Measurements from ENCODE around the gene POLK. TPM values are rescaled to one million over a fixed set of nuclear protein-coding genes. Genes with fewer than 3 reads are reported as not detected.

Gene POLK
- total RNA-seq, 1 experiment from 2014 or later, result 9.0 TPM

- Histone ChIP-seq H3F3A (ENCODE audit: low read length, unreplicated experiment) (no peaks in the 10 kb centered on the region), H3K9ac (ENCODE audit: low read length) (no peak overlapping the region), H3K36me3 (ENCODE audit: low read depth, low read length) (no peaks in the 10 kb centered on the region), H3K9me3 (ENCODE audit: low read length) (no peaks in the 10 kb centered on the region), H3K27ac (ENCODE audit: low read length) (no peak overlapping the region), H3K4me3 (ENCODE audit: low read length) (no peak overlapping the region), H3K4me1 (ENCODE audit: insufficient read depth, low read length) (no peaks in the 10 kb centered on the region), H3K27me3 (ENCODE audit: low read length) (no peaks in the 10 kb centered on the region), H3K4me2 (ENCODE audit: low read length) (no peak overlapping the region), H2AFZ (ENCODE audit: low read length) (no peak overlapping the region), H3K79me2 (ENCODE audit: low read length) (no peaks in the 10 kb centered on the region), H3K9me2 (replicated peaks; ENCODE audit: low read length) (no peaks in the 10 kb centered on the region), H4K20me1 (ENCODE audit: low read length) (no peaks in the 10 kb centered on the region)
- ATAC-seq, result 0 out of 2 replicates have a peak, but pooled peaks have one; percentile 24
- ChIA-PET POLR2A (ENCODE audit: unreplicated experiment) (no interaction called here), CTCF (no interaction called here)
- TF ChIP-seq EZH2phosphoT487 (IDR thresholded peaks at IDR 0.05; ENCODE audit: borderline replicate concordance, low read length), result no peak
- peak; percentile 62 for TF ChIP-seq CTCF (conservative IDR thresholded peaks at IDR 0.05; ENCODE audit: low read depth, low read length)
- TF ChIP-seq EZH2 (IDR thresholded peaks at IDR 0.05; ENCODE audit: low read length, unreplicated experiment), result no peak
- intact Hi-C loops (cut with micrococcal nuclease), result loop anchor here (1.0 to 5.0 kb wide), 2 partner anchors 83 to 97 kb away; no protein-coding TSS in a partner anchor
- peak; percentile 52 for DNase-seq
- no TSS peak for BruUV-seq (replicated peaks)
Observed at GRCh38 chr5:75584641-75585040, 73.0 kb downstream of the POLK start.

GRCh38 chr5:75588666-75589065, 77.0 kb downstream of the POLK start:
- H2AFZ ChIP-seq (ENCODE audit: low read length), result no peak overlapping the region
- no peak overlapping the region for H3K4me3 ChIP-seq (ENCODE audit: low read length)
- no peaks in the 10 kb centered on the region for H3K9me3 ChIP-seq (ENCODE audit: low read length)
- no peaks in the 10 kb centered on the region for H3F3A ChIP-seq (ENCODE audit: low read length, unreplicated experiment)
- ChIA-PET POLR2A (ENCODE audit: unreplicated experiment) (interaction anchor here (0.6 kb wide), 1 partner anchor 141 kb away, joined by 6 read pairs; no protein-coding TSS in a partner anchor), CTCF (no interaction called here)
- intact Hi-C loops (cut with micrococcal nuclease), result no loop called here
- no peaks in the 10 kb centered on the region for H4K20me1 ChIP-seq (ENCODE audit: low read length)
- BruUV-seq (replicated peaks), result no TSS peak
- ATAC-seq (no peak), DNase-seq (no peak)
- H3K4me2 ChIP-seq (ENCODE audit: low read length), result no peak overlapping the region
- no peak overlapping the region for H3K9ac ChIP-seq (ENCODE audit: low read length)
- no peak overlapping the region for H3K27ac ChIP-seq (ENCODE audit: low read length)
- H3K36me3 ChIP-seq (ENCODE audit: low read depth, low read length), result no peaks in the 10 kb centered on the region
- H3K4me1 ChIP-seq (ENCODE audit: insufficient read depth, low read length), result no peaks in the 10 kb centered on the region
- no peaks in the 10 kb centered on the region for H3K9me2 ChIP-seq (replicated peaks; ENCODE audit: low read length)
- no peaks in the 10 kb centered on the region for H3K27me3 ChIP-seq (ENCODE audit: low read length)
- TF ChIP-seq CTCF (conservative IDR thresholded peaks at IDR 0.05; ENCODE audit: low read depth, low read length) (no peak), EZH2phosphoT487 (IDR thresholded peaks at IDR 0.05; ENCODE audit: borderline replicate concordance, low read length) (no peak), EZH2 (IDR thresholded peaks at IDR 0.05; ENCODE audit: low read length, unreplicated experiment) (no peak)
- no peaks in the 10 kb centered on the region for H3K79me2 ChIP-seq (ENCODE audit: low read length)

- Histone ChIP-seq H3K4me1 (ENCODE audit: insufficient read depth, low read length) (peaks cover 14% of the 10 kb centered on the region; the same call in 1 of the 2 replicates), H3K4me2 (ENCODE audit: low read length) (no peak overlapping the region), H3F3A (ENCODE audit: low read length, unreplicated experiment) (no peaks in the 10 kb centered on the region), H3K27ac (ENCODE audit: low read length) (no peak overlapping the region), H3K9ac (ENCODE audit: low read length) (no peak overlapping the region), H3K9me3 (ENCODE audit: low read length) (no peaks in the 10 kb centered on the region), H3K79me2 (ENCODE audit: low read length) (no peaks in the 10 kb centered on the region), H2AFZ (ENCODE audit: low read length) (no peak overlapping the region), H3K4me3 (ENCODE audit: low read length) (no peak overlapping the region), H3K9me2 (replicated peaks; ENCODE audit: low read length) (no peaks in the 10 kb centered on the region), H3K36me3 (ENCODE audit: low read depth, low read length) (no peaks in the 10 kb centered on the region), H4K20me1 (ENCODE audit: low read length) (no peaks in the 10 kb centered on the region), H3K27me3 (ENCODE audit: low read length) (no peaks in the 10 kb centered on the region)
- DNase-seq, result no peak
- ATAC-seq, result no peak
- ChIA-PET POLR2A (ENCODE audit: unreplicated experiment) (no interaction called here), CTCF (no interaction called here)
- intact Hi-C loops (cut with micrococcal nuclease), result no loop called here
- no TSS peak for BruUV-seq (replicated peaks)
- no peak for TF ChIP-seq EZH2 (IDR thresholded peaks at IDR 0.05; ENCODE audit: low read length, unreplicated experiment)
Observed at GRCh38 chr5:75600535-75600934, 88.8 kb downstream of the POLK start.
